SIG-M5 treated with dmso at 0.1 percent for 504 hours (cell line): ENCODE measurements around the gene MRGPRD.
"Not testable (repeated sequence)": the region's sequence is repeated elsewhere in the genome, so short reads cannot be mapped to it uniquely, and the experiment has no call there.

Source experiments
- DNase-seq: peaks from one replicate; lab custom pipeline; 2025; ENCODE audit not compliant: unreplicated experiment; lab: John Stamatoyannopoulos, UW

The MRGPRD gene

GRCh38 chr11:69006816-69007215 lies 26.0 kb upstream of the MRGPRD start:
- DNase-seq = no peak

DNA sequence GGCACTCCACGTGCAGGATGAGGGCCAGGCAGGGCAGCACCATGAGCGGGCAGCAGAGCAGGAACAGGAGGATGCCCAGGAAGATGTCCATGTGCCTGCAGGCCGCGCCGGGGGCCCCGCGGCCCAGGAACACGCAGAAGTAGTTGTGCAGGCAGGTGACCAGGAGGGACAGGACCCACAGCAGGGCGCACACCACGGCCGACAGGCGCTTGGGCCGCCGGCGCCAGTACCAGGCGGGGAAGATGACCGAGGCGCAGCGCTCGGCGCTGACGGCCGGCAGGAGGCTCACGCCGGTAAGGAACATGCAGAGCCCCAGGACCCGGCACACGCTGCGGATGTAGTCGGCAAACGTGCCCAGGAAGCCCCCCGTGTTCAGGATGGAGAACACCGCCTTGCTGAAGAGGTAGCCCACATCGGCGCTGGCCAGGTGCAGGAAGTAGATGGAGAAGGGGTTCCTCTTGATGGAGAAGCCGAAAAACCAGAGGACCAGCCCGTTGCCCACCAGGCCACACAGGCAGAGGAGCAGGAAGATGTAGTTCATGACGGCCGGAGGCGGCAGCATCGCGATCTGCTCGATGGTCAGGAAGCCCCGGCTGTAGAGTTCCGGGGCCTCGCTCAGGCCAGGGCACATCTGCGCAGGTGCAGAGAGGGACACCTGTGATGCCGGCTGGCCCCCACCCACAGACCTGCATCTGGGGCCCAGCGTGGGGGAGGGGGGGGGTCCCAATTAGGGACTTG lies 25.0 kb upstream of the MRGPRD start:
- no peak for DNase-seq

- DNase-seq = no peak
Observed at GRCh38 chr11:69005183-69005630, 24.4 kb upstream of the MRGPRD start.

DNA sequence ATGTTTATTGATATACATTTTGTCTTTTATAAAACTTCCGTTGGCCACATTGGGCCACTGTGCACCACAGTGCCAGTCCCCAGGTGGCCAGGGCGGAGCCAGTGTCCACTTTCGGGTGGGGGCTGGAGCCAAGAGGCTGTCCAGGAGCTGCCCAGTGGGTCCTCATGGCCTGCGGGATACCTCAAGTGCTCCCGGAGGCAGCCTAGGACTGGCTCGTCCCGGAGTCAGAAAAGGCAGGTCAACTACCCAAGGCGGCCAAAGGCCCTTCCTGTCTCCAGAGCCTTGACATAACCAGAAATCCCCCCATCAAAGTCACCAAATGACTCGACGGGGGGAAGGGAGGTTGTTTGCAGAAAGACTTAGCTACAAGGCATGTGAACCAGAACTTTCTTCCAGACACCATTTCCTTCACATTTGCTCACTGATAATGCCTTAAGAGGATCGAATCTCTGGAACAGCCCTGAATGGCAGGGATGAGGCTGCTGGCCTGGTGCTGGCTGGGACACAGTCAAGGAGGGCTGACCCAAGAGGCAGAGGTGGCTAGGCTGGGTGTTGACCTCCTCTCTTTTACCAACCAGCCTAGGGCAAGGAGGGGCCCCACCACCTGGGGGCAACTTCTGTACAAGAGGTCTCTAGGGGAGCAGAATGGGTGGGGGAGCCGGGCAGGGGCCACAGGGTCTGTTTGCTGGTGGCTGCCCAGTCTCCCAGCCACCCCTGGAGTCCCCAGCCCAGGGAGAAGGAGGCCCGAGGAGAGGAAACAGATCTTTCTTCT lies 23.8 kb upstream of the MRGPRD start:
- DNase-seq = no peak

- DNase-seq = no peak
Observed at GRCh38 chr11:69003866-69004367, 23.1 kb upstream of the MRGPRD start.

- no peak for DNase-seq
Observed at GRCh38 chr11:69003301-69003865, 22.6 kb upstream of the MRGPRD start.

DNA sequence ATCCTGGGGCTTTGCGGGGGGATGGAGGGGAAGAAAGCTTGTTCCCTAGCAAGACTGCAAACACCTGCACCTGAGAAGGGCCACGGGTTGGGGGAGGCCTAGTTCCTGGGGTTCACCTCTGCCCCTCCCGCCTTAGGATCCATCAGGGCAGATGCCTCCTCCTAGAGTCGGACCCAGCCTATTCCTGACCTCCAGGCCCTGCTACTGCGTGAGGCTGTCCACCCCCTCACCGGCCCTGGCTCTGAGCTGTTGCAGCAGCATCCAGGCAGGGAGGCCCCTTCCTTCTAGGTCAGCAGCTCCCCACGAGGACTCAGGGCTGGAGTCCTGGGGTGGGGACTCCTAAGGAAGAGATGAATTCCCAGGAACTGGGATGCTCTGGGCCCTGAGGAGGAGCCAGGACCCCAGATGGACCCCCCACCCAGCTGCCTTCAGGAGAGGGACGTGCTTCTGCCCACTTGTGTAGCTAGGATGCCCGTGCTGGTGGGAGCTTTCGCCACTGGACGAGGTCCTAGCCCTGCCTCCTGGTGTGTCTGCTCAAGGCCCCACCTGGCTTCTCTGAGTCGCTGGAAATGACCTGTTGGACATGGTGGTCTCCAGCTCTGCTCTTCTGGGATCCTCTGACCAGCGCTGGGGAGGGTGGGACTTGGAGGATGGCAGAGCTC lies 21.9 kb upstream of the MRGPRD start:
- DNase-seq = no peak

GRCh38 chr11:69002110-69002569 lies 21.4 kb upstream of the MRGPRD start:
- no peak for DNase-seq

- no peak for DNase-seq
Observed at GRCh38 chr11:69001243-69002081, 20.7 kb upstream of the MRGPRD start.

DNA sequence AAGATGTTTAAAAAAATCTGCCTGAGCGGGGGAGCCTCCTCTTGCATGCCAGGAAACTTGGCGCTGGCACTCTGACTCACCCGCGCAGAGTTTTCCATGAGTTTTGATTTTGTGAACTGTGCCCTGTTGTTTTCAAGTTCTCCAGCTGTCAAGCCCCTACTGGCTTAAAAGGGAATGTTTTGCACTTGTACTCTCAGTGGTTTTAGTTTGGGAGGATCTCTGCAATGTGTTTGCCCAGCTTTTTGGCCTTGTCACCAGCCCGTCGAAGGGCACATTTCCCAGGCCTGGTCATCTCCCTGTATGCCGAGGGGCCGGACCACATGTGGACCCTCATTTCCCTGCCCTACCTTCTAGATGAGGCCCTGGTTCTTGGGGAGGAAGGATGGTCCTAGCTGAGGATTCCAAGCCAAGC lies 20.1 kb upstream of the MRGPRD start:
- DNase-seq = peak; percentile 31

DNA sequence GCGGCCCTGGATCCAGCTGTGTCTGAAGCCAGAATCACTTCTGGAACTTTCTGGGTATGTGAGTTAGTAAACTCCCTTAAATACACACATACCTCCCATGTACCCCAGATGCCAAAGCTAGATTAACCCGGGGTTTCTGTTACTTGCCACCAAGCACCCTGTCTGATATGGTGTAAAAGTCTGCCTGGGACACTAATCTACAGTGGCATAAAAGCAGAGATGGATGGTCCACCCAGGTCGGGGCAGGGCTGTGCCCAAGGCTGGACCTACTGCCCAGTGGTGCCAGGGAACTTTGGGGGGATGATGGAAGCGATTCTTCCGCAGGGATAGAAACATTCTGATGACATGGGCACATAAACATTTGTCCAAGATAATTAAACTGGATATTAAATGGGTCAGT lies 19.6 kb upstream of the MRGPRD start:
- DNase-seq = no peak

DNA sequence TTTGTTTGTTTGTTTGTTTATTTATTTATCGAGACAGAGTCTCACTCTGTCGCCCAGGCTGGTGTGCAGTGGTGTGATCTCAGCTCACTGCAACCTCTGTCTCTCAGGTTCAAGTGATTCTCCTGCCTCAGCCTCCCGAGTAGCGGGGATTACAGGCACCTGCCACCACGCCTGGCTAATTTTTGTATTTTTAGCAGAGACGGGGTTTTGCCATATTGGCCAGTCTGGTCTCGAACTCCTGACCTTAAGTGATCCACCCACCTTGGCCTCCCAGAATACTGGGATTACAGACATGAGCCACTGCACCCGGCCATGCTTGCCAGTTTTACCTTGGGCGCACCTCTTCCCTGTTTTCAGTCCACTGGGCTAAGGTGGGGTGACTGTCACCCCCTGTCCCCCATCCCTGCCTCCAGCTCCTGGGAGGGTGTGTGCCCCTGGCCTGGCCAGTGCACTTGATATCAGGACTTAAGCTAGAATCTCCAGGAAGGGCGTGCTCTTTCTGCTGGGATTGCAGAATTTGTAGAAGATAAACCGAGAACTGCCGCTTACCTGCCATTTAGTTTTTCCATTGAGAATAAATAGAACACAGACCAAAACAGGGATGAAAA lies 19.1 kb upstream of the MRGPRD start:
- DNase-seq = not testable (repeated sequence)

- DNase-seq = no peak
Observed at GRCh38 chr11:68999093-68999747, 18.4 kb upstream of the MRGPRD start.

DNA sequence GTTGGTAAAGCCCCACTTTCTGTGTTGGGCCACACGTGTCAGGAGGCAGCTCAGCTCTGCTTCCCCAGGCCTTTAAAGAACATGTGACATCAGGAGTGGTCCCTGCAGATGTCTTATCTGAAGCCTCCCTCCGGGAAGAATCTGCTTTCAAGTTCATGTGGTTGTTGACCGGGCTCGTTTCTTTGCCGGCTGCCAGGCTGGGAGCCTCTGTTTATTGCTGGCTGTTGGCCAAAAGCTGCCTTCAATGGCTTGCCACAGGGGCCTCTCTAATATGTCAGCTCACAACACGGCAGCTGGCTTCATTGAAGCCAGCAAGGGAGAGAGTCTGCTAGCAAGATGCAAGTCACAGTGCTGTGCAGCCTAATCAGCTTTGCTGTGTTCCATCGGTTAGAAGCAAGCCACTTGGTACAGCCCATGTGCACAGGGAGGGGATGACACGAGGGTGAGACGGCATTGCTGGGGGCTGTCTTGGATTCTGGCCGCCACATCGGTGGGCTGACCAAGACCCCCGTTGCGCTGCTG lies 17.7 kb upstream of the MRGPRD start:
- no peak for DNase-seq

DNA sequence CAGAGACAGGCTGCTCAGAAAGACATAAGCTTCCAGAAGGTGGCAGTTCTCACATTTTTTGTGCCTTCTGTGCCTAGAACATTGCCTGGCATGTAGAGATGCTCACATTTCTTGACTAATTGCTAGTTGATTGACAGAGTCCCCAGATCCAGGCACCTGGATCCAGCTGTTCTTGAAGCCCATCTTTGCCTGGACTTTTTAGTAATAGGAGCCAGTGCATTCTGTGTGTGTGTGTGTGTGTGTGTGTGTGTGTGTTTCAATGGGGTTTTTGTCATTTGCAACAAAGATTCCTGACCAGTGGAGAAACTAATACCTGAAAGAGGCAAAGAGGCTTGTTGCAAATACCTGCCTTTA lies 17.2 kb upstream of the MRGPRD start:
- no peak for DNase-seq

DNA sequence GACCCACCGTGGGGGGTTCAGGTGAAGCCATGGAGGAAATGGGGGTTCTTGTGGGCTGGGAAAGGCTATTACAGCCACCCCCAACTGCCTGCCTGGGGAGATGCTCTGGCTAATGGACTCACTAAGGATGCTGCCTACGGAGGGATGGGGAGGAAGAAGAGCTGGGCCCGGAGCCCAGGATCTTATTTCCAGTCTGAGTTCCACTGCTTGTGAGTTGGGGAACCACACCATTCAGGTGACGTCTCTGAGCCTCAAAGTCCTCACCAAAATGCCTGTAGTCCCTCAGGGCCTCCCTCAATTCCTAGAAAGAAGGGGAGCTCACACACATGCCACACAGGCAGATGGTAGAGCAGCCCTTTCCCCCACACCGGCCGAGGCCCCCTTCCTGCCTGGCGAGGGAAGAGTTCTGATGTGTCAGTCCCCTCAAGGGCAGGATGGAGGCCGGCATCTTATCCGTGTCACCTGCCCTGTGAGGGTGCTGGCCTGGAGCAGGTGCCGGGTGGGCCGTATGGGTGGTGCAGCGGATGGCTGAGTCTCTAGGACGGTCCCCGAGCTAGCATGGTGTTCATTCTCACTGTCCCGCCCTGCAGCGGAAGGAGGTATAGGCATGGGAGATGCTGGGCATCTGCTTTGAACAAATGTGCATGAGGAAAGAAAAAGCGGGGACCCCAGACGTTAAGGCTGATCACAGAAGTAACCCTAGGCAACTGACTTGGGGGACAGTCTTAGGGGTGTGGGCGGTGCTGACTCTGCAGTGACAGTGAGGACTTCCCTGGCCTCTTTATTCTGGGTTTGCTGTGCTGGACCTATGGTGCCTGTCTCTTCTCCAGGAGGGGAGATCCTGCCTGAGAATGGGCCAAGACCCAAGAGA lies 16.6 kb upstream of the MRGPRD start:
- no peak for DNase-seq

DNA sequence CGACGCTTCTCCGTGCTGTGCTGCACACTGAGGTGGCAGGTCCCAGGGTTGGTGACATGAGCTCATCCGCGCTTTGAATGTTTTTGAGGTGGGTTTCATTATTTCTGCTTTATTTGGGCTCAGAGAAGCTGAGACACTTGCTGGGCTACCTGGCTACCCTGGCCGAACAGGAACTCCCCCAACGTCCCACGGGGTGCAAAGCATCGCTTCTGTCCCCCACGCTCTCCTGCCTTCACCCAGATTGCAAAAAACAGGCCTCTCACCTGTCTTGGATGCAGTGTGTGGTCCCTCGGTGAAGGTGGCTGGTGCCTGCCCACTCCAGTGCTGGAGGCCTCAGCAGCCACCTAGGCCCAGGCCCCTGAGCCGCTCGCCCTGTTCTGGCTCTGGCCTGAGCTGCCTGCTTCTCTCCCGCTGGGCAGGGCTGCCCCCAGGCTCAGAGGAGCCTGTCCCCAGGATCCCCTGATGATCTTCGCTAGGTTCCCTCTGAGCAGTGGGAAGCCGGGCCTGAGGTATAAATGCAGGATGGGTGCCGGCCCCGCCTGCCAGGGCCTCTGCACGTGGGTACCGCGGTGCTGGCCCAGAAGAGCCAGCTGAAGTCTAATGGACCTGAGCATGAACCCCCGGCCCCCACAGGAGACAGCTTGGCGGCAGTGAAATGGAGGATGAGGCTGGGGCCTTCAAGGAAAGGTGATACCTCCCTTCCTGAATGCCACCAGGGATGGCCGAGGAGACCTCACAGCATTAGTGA lies 15.8 kb upstream of the MRGPRD start:
- DNase-seq = no peak

DNA sequence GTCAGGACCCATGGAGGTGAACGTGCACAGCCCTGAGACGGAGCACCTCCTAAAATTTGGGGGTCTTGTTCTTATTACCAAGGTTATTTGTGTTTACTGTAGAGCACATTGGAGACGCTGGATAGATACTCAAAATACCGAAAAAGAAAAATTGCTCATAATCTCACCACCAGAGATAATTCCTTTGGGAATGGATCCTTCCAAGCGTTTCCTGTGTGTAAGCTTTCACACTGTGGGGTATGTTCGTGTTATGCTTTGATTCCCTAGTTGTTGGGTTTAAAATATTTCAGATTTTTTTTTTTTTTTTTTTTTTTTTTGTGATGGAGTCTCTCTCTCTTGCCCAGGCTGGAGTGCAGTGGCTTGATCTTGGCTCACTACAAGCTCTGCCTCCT lies 14.1 kb upstream of the MRGPRD start:
- no peak for DNase-seq
